ENCODE data around the gene CSRP2.

CSRP2 gene

GRCh38 chr12:76890151-76891143 is 11.6 kb upstream of the CSRP2 start:
- DNase-seq = no peak

DNA sequence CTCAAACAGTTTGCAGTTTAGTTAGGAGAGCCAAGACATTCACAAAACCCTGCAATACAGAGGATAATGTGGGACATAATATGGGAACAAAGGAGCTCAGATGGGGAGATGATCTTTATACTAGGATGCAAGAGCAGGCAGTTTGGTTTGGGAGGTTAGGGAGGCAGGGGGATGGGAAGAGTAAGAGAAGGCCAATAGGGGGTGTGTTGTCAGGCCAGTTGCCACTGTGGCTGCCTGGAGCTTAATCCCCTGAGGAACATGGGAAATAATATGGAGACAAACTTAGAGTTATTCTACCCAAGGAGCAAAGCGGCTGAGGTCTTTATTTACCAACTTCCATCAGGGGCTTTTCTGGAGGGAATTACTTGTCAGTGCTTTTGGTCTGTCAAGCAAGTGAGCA is 10.0 kb upstream of the CSRP2 start:
- DNase-seq = no peak

GRCh38 chr12:76883811-76884210 is 5.0 kb upstream of the CSRP2 start:
- no peak for DNase-seq

DNA sequence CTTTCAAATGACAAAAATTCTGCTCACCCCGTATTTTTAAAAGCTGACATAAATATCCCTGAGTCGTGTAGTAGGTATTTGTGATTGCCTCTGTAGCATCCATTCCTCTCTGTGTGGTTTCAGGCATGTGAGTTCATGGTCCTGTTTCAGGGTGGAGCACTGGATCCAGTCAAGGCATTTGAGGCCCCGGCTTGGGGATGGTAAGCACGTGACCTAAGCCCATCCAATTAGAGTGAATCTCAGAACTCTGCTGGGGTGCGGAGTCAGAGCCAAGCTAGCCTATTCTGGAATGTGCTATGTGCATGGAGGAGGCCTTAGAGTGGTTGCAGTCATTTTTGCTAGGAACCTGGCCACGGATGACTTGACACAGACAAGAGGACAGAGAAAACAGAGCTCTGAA is 4.3 kb upstream of the CSRP2 start:
- no peak for DNase-seq

DNA sequence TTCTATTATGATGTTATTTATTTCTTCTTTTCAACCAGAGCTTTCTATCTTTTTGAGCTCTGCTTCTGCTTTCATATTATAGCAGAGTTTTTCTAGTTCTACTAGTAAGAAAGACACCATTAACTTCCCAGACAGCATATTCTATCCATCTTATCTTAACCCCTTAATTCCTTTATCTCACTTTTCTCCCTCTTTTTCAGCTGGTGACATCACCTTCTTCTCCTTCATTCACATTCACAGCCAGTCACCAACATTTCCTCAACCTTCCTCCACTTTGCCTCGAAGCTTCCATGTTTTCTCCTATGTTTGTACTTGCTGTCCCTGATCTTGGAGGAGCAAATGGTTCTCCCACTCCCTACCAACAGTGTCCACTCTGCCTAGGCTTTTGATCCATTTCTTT is 3.5 kb upstream of the CSRP2 start:
- DNase-seq = no peak

DNA sequence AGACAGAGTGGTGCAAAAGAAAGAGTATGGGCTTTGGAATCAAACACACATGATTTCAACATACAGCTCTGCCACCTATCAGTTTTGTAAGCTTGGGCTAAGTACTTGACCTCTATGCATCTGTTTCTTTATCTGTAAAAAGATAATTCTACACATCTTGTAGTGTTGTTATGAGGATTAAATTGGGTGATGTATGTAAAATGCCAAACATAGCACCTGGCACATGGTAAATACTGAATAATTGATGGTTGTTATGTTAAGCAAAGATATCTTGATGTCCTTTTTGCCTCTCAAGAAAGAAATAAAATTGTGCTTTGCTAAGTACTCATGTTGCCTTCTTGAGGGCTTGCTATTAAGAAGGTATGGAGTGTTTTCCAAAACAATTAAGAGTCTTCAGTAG is 2.3 kb upstream of the CSRP2 start:
- DNase-seq = no peak

DNA sequence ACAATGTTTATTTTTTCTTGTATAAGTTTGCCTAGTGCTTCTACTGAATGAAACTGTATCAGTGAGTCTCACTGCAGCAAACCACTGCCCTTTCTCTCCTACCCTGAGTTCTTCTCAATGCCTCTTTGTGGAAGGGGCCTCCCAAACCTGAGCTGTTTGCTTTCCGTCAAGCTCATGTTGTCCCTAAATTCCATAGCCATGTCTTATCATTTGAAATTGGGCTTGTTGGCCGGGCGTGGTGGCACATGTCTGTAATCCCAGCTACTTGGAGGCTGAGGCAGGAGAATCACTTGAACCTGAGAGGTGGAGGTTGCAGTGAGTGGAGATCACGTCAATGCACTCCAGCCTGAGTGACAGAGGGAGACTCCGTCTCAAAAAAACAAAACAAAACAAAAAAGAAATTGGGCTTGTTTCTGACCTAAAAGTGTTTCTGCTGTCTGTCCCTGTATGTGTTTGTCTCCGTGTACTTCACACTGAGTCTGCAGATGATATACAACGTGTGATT is 1.8 kb upstream of the CSRP2 start:
- no peak for DNase-seq

- DNase-seq = no peak
These were observed 1.1 kb upstream of the CSRP2 start for GRCh38 chr12:76879710-76880518.

DNA sequence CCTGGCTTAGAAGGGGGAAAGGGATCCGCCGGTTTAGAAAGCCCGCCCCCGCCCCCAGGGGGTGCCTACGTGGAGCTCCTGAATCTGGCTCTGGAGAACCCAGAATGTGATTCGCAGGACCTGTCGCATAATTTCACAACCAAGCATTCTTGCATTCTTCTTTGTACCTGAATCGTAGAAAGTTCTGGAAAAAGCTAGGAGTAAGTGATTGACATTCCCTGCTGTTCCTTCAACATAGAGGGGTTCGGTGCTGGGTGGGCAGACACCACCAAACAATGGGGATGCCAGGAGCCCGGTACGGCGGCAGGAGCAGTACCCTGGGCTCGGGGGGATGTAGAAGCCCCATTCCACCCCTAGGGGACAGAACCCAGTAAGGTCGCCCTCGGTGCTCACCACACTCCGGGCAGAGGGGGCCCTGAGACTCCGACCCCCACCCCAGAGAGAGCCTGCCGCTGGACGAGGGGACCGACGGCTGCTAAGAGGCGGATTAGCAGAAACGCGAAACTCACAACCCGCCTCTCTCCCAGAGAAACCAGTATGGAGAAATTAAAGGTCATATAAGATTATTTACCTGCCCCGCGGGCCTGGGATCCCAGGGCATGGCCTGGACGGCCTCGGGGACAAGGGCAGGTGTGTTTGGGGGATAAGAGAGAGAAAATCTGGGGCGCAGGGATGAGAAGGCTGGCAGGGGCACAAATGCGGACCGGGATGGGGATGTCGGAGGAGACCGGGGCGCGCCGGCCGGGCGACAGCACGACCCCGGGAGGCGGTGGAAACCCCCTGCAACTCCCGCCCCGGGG is 520 bp downstream of the CSRP2 start:
- DNase-seq = peak; percentile 66

DNA sequence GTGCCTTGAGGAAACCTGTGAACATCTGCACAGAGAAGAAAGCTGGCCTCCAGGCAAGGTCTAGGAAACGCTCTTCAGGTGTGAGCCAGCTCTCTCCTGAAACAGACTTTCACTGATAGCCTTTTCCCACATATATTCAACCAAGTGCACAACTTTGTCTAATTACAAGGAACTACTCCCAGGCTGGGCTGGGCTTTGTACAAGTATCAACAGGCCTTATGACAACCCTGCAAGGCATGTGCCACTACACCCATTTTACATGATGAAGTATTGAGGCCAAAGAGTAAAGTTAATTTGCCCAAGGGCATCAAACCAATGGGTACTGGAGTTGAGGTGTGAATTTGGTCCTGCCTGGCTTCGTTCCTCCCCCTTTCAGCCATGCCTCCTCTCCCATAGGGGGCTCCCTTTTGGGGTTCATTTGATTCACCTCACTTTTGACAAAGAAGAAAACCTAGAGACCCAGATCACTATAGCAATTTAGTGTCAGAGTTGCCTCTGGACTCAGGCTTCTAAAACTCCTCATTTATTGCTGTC is 2.1 kb downstream of the CSRP2 start:
- DNase-seq = no peak

DNA sequence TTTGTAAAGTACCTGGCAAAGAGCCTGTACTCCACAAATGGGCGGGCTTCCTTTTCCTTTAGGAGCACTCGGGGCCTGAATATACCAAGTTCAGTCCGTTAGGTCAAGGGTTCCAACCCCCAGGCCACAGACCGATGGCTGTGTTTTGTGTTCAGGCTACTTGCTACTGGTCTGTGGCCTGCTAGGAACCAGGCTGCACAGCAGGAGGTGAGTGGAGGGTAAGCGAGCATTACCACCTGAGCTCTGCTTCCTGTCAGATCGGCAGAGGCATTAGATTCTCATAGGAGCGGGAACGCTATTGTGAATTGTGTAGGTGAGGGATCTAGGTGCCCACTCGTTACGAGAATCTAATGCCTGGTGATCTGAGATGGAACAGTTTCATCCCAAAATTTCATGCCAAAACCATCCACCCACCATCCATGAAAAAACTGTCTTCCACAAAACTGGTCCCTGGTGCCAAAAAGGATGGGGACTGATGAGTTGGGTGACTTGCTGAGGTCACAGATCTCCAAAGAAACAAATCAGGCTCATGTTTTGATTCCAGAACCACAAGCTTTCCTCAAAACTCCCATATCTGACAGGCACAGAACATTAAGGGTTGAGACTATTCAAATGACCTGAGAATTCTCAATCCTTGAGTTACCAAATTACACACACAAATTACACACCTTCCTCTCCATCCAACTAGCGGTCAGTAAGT is 4.2 kb downstream of the CSRP2 start:
- no peak for DNase-seq

DNA sequence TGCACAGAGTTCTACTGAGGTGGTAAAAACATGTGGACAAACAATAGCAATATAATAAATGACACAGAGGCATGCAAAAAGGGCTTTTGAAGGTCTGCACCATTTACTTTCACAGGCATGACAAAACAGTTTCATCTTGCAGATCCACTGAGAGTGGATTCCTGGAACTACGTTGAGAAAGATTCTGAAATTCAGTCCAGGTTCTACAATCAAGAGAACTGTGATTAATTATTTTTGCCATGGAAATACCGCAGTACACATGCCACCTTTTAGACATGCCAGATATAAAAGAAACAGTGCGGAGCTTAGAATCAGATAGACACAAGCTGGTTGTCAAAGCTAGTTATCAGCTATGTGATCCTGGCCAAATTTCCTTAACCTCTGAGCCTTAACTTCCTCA is 4.8 kb downstream of the CSRP2 start:
- DNase-seq = no peak

- DNase-seq = no peak
These were observed 6.4 kb downstream of the CSRP2 start for GRCh38 chr12:76872415-76872814.

GRCh38 chr12:76871742-76872141 is 7.1 kb downstream of the CSRP2 start:
- DNase-seq = no peak

- DNase-seq = no peak
These were observed 7.7 kb downstream of the CSRP2 start for GRCh38 chr12:76871082-76871481.

- peak; percentile 69 for DNase-seq
These were observed 12.1 kb downstream of the CSRP2 start for GRCh38 chr12:76866726-76867125.

DNA sequence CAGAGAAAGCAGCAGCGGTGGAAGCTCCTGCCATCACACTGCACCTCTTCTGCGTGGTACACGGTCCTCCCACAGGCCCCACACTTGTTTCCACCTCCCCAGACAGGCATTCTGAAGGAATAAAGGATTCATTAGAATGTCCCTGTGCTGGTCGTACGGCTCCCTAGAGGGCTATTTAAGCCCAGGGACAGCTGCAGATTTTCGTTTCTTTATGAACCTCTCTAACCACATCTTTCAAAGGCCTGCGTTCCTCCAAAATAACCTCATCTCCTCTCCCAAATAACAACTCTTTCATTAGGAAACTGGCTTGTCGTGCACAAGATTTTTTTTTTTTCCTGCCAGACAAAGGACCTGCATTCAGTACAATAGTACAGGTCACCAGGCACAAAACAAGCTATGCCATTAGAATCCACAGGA is 12.7 kb downstream of the CSRP2 start:
- DNase-seq = no peak

- DNase-seq = no peak
These were observed 13.9 kb downstream of the CSRP2 start for GRCh38 chr12:76864791-76865400.

DNA sequence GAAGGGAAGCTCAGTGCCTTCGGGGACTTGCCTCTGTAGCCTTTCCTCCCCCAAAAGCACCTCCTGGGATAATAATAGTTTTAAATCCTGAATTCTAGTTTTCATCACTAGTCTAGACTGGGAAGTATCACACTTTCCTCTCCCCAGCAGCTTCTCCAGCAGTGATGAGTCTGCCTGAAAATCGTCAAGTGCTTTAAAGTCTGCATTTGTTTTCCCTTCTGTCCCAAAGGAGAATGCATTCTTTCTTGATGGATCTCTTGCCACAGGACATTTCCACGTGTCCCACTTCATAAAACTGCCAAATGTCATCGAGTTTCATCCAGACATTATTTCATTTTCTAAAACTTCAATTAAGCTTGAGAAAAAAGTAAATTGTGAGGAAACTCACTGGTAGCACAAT is 15.0 kb downstream of the CSRP2 start:
- no peak for DNase-seq

DNA sequence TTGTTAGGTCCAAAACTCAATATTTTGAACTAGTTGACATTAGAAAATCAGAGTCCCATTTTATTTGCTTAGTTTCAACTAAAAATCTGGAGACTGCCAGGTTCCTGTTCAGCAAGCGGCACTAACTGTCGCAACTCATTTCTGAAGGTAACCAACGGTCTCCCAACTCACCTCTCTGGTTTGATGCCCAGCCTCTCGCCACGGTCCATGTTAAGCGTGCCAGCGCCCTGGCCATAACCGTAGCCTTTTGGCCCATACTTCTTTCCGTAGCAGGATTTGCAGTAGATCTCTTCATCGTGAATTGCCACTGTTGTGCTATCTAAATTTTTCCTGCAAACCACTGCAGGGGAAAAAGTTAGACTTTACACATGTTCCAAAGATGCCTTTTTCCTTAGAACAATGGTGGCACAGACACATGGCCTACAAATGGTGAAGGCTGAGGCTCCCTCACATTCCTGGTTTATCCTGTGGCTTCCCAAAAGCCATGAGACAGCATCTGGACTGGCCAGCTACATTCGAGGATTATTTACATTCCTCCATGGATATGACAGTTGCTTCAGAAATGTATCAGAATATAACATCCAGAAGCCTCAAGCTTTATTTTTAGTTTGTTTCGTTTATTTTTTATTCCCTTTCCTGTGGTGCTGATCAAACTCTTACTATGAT is 15.7 kb downstream of the CSRP2 start:
- no peak for DNase-seq

- DNase-seq = no peak
These were observed 18.6 kb downstream of the CSRP2 start for GRCh38 chr12:76860256-76860655.
